Activated naive CD8-positive, alpha-beta T cell treated with anti-CD3 and anti-CD28 coated beads, Interleukin-2, amount 10 ng/mL, durations not matched to agents 7 days and 5 days (primary cell): ENCODE measurements around the gene MOBP. TPM values are rescaled to one million over a fixed set of nuclear protein-coding genes. Genes with fewer than 3 reads are reported as not detected.

Source experiments
- ATAC-seq: fragments of 150-1000 bp; cut with Tn5 transposase; one replicate; pipeline ENCODE4 v1.10.0; 2021; ENCODE audit warnings: low read depth, moderate library complexity
- POLR2A ChIA-PET: fragments of 350-600 bp; sonication (Branson Sonifier 250); formaldehyde crosslinking; loops from one replicate; lab custom pipeline; 2021; ENCODE audit warnings: antibody characterized with exemption; lab: Charles Lee
- DNase-seq: peaks from one replicate; pipeline ENCODE4 v3.0.0; 2021
- H3K27ac Mint-ChIP-seq: one replicate; pipeline ENCODE4 v1.8.0; 2022; ENCODE audit warnings: mild to moderate bottlenecking, mixed read lengths
- H3K27me3 Mint-ChIP-seq: one replicate; pipeline ENCODE4 v1.8.0; 2022; ENCODE audit warnings: mild to moderate bottlenecking, moderate library complexity, mixed read lengths
- H3K36me3 Mint-ChIP-seq: one replicate; pipeline ENCODE4 v1.8.0; 2021; ENCODE audit warnings: mild to moderate bottlenecking, mixed read lengths
- H3K4me1 Mint-ChIP-seq: one replicate; pipeline ENCODE4 v1.8.0; 2021; ENCODE audit warnings: mixed read lengths
- H3K4me3 Mint-ChIP-seq: one replicate; pipeline ENCODE4 v1.8.0; 2022; ENCODE audit warnings: mild to moderate bottlenecking, moderate library complexity, mixed read lengths
- H3K9me3 Mint-ChIP-seq: one replicate; pipeline ENCODE4 v1.8.0; 2021; ENCODE audit warnings: mixed read lengths
- total RNA-seq, 2 experiments: library from RNA; stranded (reverse); gene quantifications; one replicate each; pipeline ENCODE4 v1.2.3, GENCODE V29; 2021

The MOBP gene
- total RNA-seq, 2 experiments from 2014 or later = not detected

DNA sequence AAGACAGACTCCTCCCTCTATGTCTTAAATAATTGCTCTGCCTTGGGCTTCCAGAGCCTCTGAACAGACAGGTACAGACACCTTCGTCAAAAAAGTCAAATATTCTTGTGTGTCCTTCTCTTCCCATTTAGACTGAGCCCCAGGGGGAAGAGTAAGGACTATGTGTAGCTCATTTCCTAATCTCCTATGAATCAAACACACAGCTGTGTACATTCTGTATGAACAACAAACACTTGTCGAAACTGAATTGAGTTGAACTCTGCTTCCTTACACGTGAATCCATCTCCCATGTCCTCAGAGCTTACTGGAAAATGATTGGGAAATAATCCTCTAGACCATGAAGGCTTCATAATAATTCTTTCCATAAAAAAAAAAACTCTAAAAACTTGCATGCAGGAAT, 80.8 kb downstream of the MOBP start:
- no peaks in the 10 kb centered on the region for H3K36me3 Mint-ChIP-seq
- POLR2A ChIA-PET = no interaction called here
- ATAC-seq (no peak), DNase-seq (no peak)
- no peak overlapping the region for H3K27ac Mint-ChIP-seq
- H3K4me1 Mint-ChIP-seq = no peaks in the 10 kb centered on the region
- H3K27me3 Mint-ChIP-seq = peaks cover 11% of the 10 kb centered on the region
- H3K9me3 Mint-ChIP-seq = peaks cover 2% of the 10 kb centered on the region
- no peak overlapping the region for H3K4me3 Mint-ChIP-seq

- Mint-ChIP-seq H3K9me3 (peaks cover 5% of the 10 kb centered on the region), H3K4me1 (no peaks in the 10 kb centered on the region), H3K27ac (no peak overlapping the region), H3K4me3 (no peak overlapping the region), H3K36me3 (no peaks in the 10 kb centered on the region), H3K27me3 (peaks cover 22% of the 10 kb centered on the region)
- DNase-seq (no peak), ATAC-seq (no peak)
- POLR2A ChIA-PET = no interaction called here
Observed at GRCh38 chr3:39550354-39551051, 83.0 kb downstream of the MOBP start.

Other genes with a start within 250 kb of the MOBP start
- gene CX3CR1, start 187.6 kb upstream of the MOBP start, total RNA-seq = 1 to 10 TPM in 1 of 2 experiments, under 1 TPM in 1; 0.94 to 1.9 TPM
- gene CCR8, start 138.0 kb upstream of the MOBP start, total RNA-seq = 1 to 10 TPM; 1.1 to 1.2 TPM
- 10 to 100 TPM; 46.0 to 46.1 TPM for gene SLC25A38, start 84.3 kb upstream of the MOBP start, total RNA-seq
- 1,000 to 10,000 TPM; 1,282 to 1,296 TPM for gene RPSA, start 61.0 kb upstream of the MOBP start, total RNA-seq